Spleen (tissue), 13 donors: ENCODE results near the gene GPR137. TPM values are rescaled to one million over a fixed set of nuclear protein-coding genes. Genes with fewer than 3 reads are reported as not detected.

Experiments
- DNase-seq: peaks from one replicate; pipeline ENCODE4 v3.0.0-alpha.2; 2020
- H3K27ac ChIP-seq, 8 donors: fragments of 200-600 bp; sonication (generic) in 7 of 8; 1 replicate in 4 of 8; 2 replicates in 4 of 8; pipeline versions ENCODE4 v1.5.0 to v1.8.0; 2016 to 2021; ENCODE audit warnings: inconsistent platforms in 4 of 8, mild to moderate bottlenecking in 4 of 8, moderate library complexity in 1 of 8
- H3K27me3 ChIP-seq, 7 donors: fragments of 200-600 bp; sonication (generic) in 6 of 7; replicated peaks in 1 of 7; 1 replicate in 4 of 7; 2 replicates in 3 of 7; pipeline versions ENCODE4 v1.5.0 to v1.8.0; 2016 to 2021; ENCODE audit warnings: inconsistent platforms in 3 of 7, mild to moderate bottlenecking in 1 of 7
- H3K36me3 ChIP-seq, 6 donors: fragments of 200-600 bp; sonication (generic) in 5 of 6; 1 replicate in 4 of 6; 2 replicates in 2 of 6; pipeline versions ENCODE4 v1.5.0 to v1.8.0; 2016 to 2021; ENCODE audit warnings: inconsistent platforms in 2 of 6
- H3K4me1 ChIP-seq, 6 donors: fragments of 200-600 bp; sonication (generic) in 5 of 6; 1 replicate in 3 of 6; 2 replicates in 3 of 6; pipeline versions ENCODE4 v1.5.0 to v1.8.0; 2016 to 2021; ENCODE audit warnings: inconsistent platforms in 3 of 6
- H3K4me3 ChIP-seq, 8 donors: fragments of 200-600 bp; sonication (generic) in 7 of 8; 1 replicate in 4 of 8; 2 replicates in 4 of 8; pipeline versions ENCODE4 v1.5.0 to v1.8.0; 2016 to 2021; ENCODE audit warnings: inconsistent platforms in 4 of 8, mild to moderate bottlenecking in 4 of 8, moderate library complexity in 2 of 8
- H3K9me3 ChIP-seq, 8 donors: fragments of 200-600 bp; sonication (generic) in 7 of 8; 1 replicate in 4 of 8; 2 replicates in 4 of 8; pipeline versions ENCODE4 v1.5.0 to v1.8.0; 2016 to 2021; ENCODE audit warnings: inconsistent platforms in 4 of 8
- POLR2A ChIP-seq, 3 donors: fragments of 450-650 bp; IDR thresholded peaks; one replicate each; pipeline ENCODE4 v1.5.1; 2017; ENCODE audit warnings: antibody characterized with exemption in 3 of 3, mild to moderate bottlenecking in 1 of 3
- POLR2AphosphoS5 ChIP-seq, 3 donors: sonication (generic); formaldehyde crosslinking; IDR thresholded peaks; one replicate each; pipeline ENCODE4 v1.5.1; 2017; ENCODE audit warnings: antibody characterized with exemption in 3 of 3
- WGBS, 5 donors: extraction: QIAGEN DNeasy Blood & Tissue Kit in 3 of 5; methylation state at CpG; one replicate each; pipeline versions ENCODE4 v1.1.5 to v1.1.7; 2013 to 2018; 5-methylcytosine and 5-hydroxymethylcytosine counted together
- intact Hi-C: fragments of 100-400 bp; cut with DNase I; formaldehyde crosslinking; loops from one replicate; pipeline ENCODE4 v1.15.0; 2023; ENCODE audit warnings: low total_unique reads
- long read RNA-seq, 2 donors: transcript quantifications; one replicate each; lab custom pipeline, GENCODE V29; 2026
- polyA plus RNA-seq, 3 donors: library from polyadenylated mRNA; stranded (reverse); fragments of 200-250 nt; gene quantifications; one replicate each; pipeline ENCODE4 v1.2.1, GENCODE V29; 2013
- total RNA-seq, 7 donors: library from RNA; depleted of rRNA in 3 of 7; stranded (reverse); fragments of >200 nt in 3 of 7; fragmentation: NEBNext Ultra II Directional in 4 of 7; extraction: Animal tissue kit (Norgen Biotek cat#: 25700) in 4 of 7; gene quantifications; one replicate each; pipeline versions ENCODE4 v1.1.0 to v1.2.1, GENCODE V29; 2016 to 2021
- TF ChIP-seq, protein P1 (sequence below), 11 experiments: fragments of 200-600 bp in 7 of 11; fragments of 450-650 bp in 4 of 11; sonication (generic) in 4 of 11; IDR thresholded peaks in 8 of 11; conservative IDR thresholded peaks in 3 of 11; 1 replicate in 7 of 11; 2 replicates in 4 of 11; pipeline versions ENCODE4 v1.4.0 to v1.8.0; 2016 to 2021; ENCODE audit warnings: antibody characterized with exemption in 11 of 11, inconsistent platforms in 4 of 11, mild to moderate bottlenecking in 1 of 11
- donor health status: healthy with polysubstance abuse.
- donor health status: DM: no; HTN: no; CAD: no; lungs with moderate emphysema.
- donor health status: DM: no; HTN: no; CAD: no.
- donor health status: Bipolar disorder and iron deficiency.
- donor health status: healthy.
- donor health status: DM: no; HTN: no; CAD: no.
- donor health status: DM: yes; HTN: yes; CAD: no.

GPR137 gene, protein sequence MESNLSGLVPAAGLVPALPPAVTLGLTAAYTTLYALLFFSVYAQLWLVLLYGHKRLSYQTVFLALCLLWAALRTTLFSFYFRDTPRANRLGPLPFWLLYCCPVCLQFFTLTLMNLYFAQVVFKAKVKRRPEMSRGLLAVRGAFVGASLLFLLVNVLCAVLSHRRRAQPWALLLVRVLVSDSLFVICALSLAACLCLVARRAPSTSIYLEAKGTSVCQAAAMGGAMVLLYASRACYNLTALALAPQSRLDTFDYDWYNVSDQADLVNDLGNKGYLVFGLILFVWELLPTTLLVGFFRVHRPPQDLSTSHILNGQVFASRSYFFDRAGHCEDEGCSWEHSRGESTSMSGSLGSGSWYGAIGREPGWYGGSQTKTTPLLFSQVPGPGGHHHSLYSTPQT
- total RNA-seq (10 to 100 TPM; 21.8 to 37.2 (median 30.2) TPM), polyA plus RNA-seq (10 to 100 TPM; 13.7 to 22.8 (median 16.7) TPM)
- long read RNA-seq, donor 1, partial matches to known transcripts: 14 of 53 reads
- long read RNA-seq, donor 1, other reads (novel, unspliced or antisense): 37 of 53 reads
- long read RNA-seq, donor 2: 0 reads

DNA sequence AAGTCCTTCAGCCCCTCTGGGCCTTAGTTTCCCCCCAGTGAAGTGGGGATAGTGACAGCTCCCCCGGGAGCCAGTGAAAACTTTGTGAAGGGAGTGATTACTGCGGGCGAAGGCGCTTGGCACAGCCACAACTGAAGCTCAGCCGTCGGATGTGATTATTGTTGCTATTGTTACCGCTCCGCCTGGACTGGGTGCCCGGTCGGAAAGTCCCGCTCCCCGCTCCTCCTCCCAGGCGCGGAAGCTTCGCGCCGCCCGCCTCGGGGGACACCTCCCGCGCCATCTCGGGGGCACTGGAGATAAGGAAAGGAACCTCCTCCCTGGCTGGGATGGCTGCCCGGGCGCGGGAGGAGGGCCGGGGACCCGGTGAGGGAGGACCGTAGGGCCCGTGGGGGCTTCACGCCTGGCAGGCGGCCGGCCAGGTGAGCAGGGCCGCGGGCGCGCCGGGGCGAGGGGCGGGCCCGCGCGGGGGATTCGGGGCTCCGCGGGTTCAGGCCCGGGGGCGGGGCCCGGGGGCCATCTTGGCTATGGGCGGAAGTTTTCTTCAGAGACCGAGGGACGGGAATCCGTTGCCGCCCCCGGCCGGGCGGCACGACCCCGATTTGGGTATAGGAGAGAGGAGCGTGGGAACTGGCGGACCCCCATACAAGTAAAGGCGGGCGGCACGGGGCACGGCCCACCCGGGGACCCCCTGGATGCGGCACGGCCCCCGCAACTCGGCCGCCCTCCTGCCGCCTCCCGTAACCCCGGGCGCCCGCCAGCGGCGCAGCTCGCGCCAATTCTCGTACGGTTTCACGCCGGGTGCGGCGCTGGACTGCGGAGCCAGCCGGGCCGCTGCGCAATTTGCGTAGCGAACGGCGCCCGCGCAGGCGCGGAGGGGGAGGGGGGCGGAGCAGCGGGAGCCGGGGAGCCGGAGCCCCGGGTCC, at the start of gene GPR137:
Gene GPR137 (plus strand): TSS at position 887 of the 923 bp plus-strand sequence. CDS start 677 bp downstream, outside the sequence.
- Histone ChIP-seq H3K27me3 (peaks cover 0 to 5% (median 0%) of the 10 kb centered on the region in 7 donors), H3K4me3 (peak within 1 kb of the TSS; percentile 69 to 96 (median 86)), H3K9me3 (no peaks in the 10 kb centered on the region), H3K4me1 (peaks cover 15 to 51% (median 34%) of the 10 kb centered on the region in 6 donors), H3K36me3 (peaks cover 0 to 48% (median 0%) of the 10 kb centered on the region in 6 donors), H3K27ac (peak within 1 kb of the TSS; percentile 90 to 100 (median 96))
- peak; percentile 98 for DNase-seq
- WGBS, 5 donors: 0 to 1% (median 0%) methylated on average over 47 to 102 of the region's 102 CpGs
- intact Hi-C loops: no loop called here
- TF ChIP-seq POLR2AphosphoS5 (IDR thresholded peaks at IDR 0.05) (peak; percentile 43 to 75 (median 71)), POLR2A (IDR thresholded peaks at IDR 0.05) (peak in 1 of 3 donors; percentile 47)
- TF ChIP-seq, protein P1, sequence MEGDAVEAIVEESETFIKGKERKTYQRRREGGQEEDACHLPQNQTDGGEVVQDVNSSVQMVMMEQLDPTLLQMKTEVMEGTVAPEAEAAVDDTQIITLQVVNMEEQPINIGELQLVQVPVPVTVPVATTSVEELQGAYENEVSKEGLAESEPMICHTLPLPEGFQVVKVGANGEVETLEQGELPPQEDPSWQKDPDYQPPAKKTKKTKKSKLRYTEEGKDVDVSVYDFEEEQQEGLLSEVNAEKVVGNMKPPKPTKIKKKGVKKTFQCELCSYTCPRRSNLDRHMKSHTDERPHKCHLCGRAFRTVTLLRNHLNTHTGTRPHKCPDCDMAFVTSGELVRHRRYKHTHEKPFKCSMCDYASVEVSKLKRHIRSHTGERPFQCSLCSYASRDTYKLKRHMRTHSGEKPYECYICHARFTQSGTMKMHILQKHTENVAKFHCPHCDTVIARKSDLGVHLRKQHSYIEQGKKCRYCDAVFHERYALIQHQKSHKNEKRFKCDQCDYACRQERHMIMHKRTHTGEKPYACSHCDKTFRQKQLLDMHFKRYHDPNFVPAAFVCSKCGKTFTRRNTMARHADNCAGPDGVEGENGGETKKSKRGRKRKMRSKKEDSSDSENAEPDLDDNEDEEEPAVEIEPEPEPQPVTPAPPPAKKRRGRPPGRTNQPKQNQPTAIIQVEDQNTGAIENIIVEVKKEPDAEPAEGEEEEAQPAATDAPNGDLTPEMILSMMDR (IDR thresholded peaks at IDR 0.05 in 8 of 11, conservative IDR thresholded peaks at IDR 0.05 in 3 of 11): peak in 1 of 11 experiments; percentile 29

DNA sequence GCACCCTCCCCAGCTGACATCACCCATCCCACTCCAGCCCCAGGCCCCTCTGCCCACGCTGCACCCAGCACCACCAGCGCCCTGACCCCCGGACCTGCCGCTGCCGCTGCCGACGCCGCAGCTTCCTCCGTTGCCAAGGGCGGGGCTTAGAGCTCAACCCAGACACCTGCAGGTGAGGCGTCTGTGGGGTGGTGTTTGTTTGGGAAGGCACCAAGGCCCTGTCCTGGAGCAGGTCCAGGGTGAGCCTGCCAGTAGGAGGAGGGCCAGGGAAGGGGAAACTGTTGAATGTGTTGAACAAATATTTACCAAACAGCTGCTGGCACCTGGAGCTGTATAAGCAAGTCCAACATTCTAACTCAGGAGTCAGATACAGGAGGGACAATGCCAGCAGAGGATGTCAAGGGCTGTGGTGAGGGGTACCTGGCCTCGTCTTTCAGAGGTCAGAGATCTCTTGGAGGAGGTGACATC, 48.1 kb upstream of the GPR137 start:
- peaks cover 27 to 85% (median 64%) of the 10 kb centered on the region in 6 donors for H3K4me1 ChIP-seq
- peak overlapping the region in 1 of 8 donors; percentile 35 for H3K4me3 ChIP-seq
- H3K27ac ChIP-seq: peak overlapping the region in 7 of 8 donors; percentile 95 to 100 (median 99)
- H3K27me3 ChIP-seq: no peaks in the 10 kb centered on the region
- intact Hi-C loops: no loop called here
- no peak for DNase-seq
- TF ChIP-seq POLR2AphosphoS5 (IDR thresholded peaks at IDR 0.05) (no peak), POLR2A (IDR thresholded peaks at IDR 0.05) (no peak)
- TF ChIP-seq, protein P1 (IDR thresholded peaks at IDR 0.05 in 8 of 11, conservative IDR thresholded peaks at IDR 0.05 in 3 of 11): no peak
- peaks cover 0 to 33% (median 18%) of the 10 kb centered on the region in 6 donors for H3K36me3 ChIP-seq
- no peaks in the 10 kb centered on the region for H3K9me3 ChIP-seq
- 70 to 88% (median 82%) methylated on average over 12 of the region's 12 CpGs for WGBS, 5 donors

DNA sequence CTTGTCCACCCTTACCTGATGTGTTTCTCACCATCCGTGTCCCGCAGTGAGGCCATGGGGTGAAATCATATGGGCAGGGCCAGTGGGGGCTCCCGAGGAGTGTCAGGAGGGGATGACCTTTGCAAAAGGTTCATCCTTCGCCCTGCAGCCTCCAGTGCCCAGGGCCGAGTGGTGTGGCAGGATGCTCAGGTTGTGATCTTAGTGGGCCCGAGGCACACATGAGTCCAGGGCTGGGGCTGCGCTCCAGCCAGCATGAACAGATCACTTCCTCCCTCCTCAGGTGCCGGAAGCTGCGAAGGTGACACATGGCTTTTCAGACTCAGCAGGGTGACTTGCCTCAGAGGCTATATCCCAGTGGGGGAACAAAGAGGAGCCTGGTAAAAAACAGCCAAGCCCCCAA, 47.6 kb upstream of the GPR137 start:
- peaks cover 25 to 85% (median 66%) of the 10 kb centered on the region in 6 donors for H3K4me1 ChIP-seq
- 75 to 90% (median 82%) methylated on average over 7 to 9 of the region's 9 CpGs for WGBS, 5 donors
- peak overlapping the region in 7 of 8 donors; percentile 95 to 100 (median 99) for H3K27ac ChIP-seq
- peak overlapping the region in 1 of 8 donors; percentile 35 for H3K4me3 ChIP-seq
- no peaks in the 10 kb centered on the region for H3K9me3 ChIP-seq
- TF ChIP-seq, protein P1 (IDR thresholded peaks at IDR 0.05 in 8 of 11, conservative IDR thresholded peaks at IDR 0.05 in 3 of 11): no peak
- TF ChIP-seq POLR2AphosphoS5 (IDR thresholded peaks at IDR 0.05) (peak in 2 of 3 donors; percentile 40 to 47), POLR2A (IDR thresholded peaks at IDR 0.05) (no peak)
- intact Hi-C loops: no loop called here
- peak; percentile 82 for DNase-seq
- peaks cover 0 to 37% (median 19%) of the 10 kb centered on the region in 6 donors for H3K36me3 ChIP-seq
- no peaks in the 10 kb centered on the region for H3K27me3 ChIP-seq
